OCI-LY3 (cell line): ENCODE measurements around the gene MAP2.

ENCODE experiments used
- H2AFZ ChIP-seq: fragments of 200-600, 300-600 bp; shearing (Covaris generic); 2 replicates; pipeline ENCODE4 v1.6.0; 2014; ENCODE audit warnings: antibody characterized with exemption, low read depth, low read length
- H3K27ac ChIP-seq: fragments of 200-600, 300-600 bp; sonication (generic); 2 replicates; pipeline ENCODE4 v1.5.1; 2014; ENCODE audit warnings: mild to moderate bottlenecking, low read length, moderate library complexity, mixed read lengths
- H3K27me3 ChIP-seq: fragments of 200-600, 300-600 bp; sonication (generic); 2 replicates; pipeline ENCODE4 v1.6.1; 2014; ENCODE audit warnings: low read depth, low read length, mixed read lengths
- H3K36me3 ChIP-seq: fragments of 200-600, 300-600 bp; sonication (generic); replicated peaks from 2 replicates; pipeline ENCODE3; 2014; ENCODE audit warnings: low read depth, low read length, mixed read lengths
- H3K4me1 ChIP-seq: fragments of 300-600, 200-600 bp; sonication (generic); 2 replicates; pipeline ENCODE4 v1.6.1; 2014; ENCODE audit warnings: low read length, mixed read lengths
- H3K4me2 ChIP-seq: fragments of 200-600, 300-600 bp; sonication (generic); 2 replicates; pipeline ENCODE4 v1.6.1; 2014; ENCODE audit warnings: low read length, mixed read lengths
- H3K4me3 ChIP-seq: fragments of 300-600, 200-600 bp; sonication (generic); 2 replicates; pipeline ENCODE4 v1.5.1; 2014; ENCODE audit warnings: antibody characterized with exemption, mild to moderate bottlenecking, low read length, moderate library complexity
- H3K79me2 ChIP-seq: fragments of 300-600, 200-600 bp; shearing (Covaris generic); 2 replicates; pipeline ENCODE4 v1.6.1; 2014; ENCODE audit warnings: mild to moderate bottlenecking, low read length, mixed read lengths
- H3K9ac ChIP-seq: fragments of 300-600, 200-600 bp; shearing (Covaris generic); 2 replicates; pipeline ENCODE4 v1.6.0; 2014; ENCODE audit warnings: mild to moderate bottlenecking, low read length, moderate library complexity
- H3K9me3 ChIP-seq: fragments of 200-600, 300-600 bp; shearing (Covaris generic); 2 replicates; pipeline ENCODE4 v1.6.1; 2014; ENCODE audit warnings: low read length, mixed read lengths; ENCODE audit not compliant: insufficient read depth
- H4K20me1 ChIP-seq: fragments of 200-600, 300-600 bp; sonication (generic); 2 replicates; pipeline ENCODE4 v1.6.1; 2016; ENCODE audit warnings: low read length, mixed read lengths; ENCODE audit not compliant: insufficient read depth
- CTCF ChIP-seq: fragments of 200-600, 300-600 bp; sonication (generic); IDR thresholded peaks from 2 replicates; pipeline ENCODE4 v1.5.1; 2014; ENCODE audit warnings: antibody characterized with exemption, low read length, low read depth
- EZH2phosphoT487 ChIP-seq: fragments of 200-600 bp; shearing (Covaris generic); IDR thresholded peaks from 2 replicates; pipeline ENCODE4 v1.6.1; 2018; ENCODE audit warnings: antibody characterized with exemption, mixed run types, low read depth

MAP2 gene

GRCh38 chr2:209600341-209601171 lies 176.7 kb downstream of the MAP2 start:
- Histone ChIP-seq H3K79me2 (no peaks in the 10 kb centered on the region), H3K4me2 (no peak overlapping the region), H3K27ac (no peak overlapping the region), H3K9ac (no peak overlapping the region), H3K36me3 (no peaks in the 10 kb centered on the region), H3K27me3 (no peaks in the 10 kb centered on the region), H4K20me1 (no peaks in the 10 kb centered on the region), H3K4me1 (no peaks in the 10 kb centered on the region), H2AFZ (no peak overlapping the region), H3K9me3 (no peaks in the 10 kb centered on the region), H3K4me3 (no peak overlapping the region)
- TF ChIP-seq EZH2phosphoT487 (no peak), CTCF (no peak)

GRCh38 chr2:209601497-209601896 lies 177.7 kb downstream of the MAP2 start:
- Histone ChIP-seq H2AFZ (no peak overlapping the region), H3K9ac (no peak overlapping the region), H3K4me2 (no peak overlapping the region), H3K27ac (no peak overlapping the region), H3K4me3 (no peak overlapping the region), H4K20me1 (no peaks in the 10 kb centered on the region), H3K79me2 (no peaks in the 10 kb centered on the region), H3K9me3 (no peaks in the 10 kb centered on the region), H3K36me3 (no peaks in the 10 kb centered on the region), H3K27me3 (no peaks in the 10 kb centered on the region), H3K4me1 (no peaks in the 10 kb centered on the region)
- no peak for TF ChIP-seq CTCF
- no peak for TF ChIP-seq EZH2phosphoT487

- H3K27me3 ChIP-seq = no peaks in the 10 kb centered on the region
- H3K4me2 ChIP-seq = no peak overlapping the region
- no peaks in the 10 kb centered on the region for H3K36me3 ChIP-seq
- H3K27ac ChIP-seq = no peak overlapping the region
- H3K79me2 ChIP-seq = no peaks in the 10 kb centered on the region
- no peaks in the 10 kb centered on the region for H3K9me3 ChIP-seq
- H3K4me3 ChIP-seq = no peak overlapping the region
- H3K9ac ChIP-seq = no peak overlapping the region
- H3K4me1 ChIP-seq = no peaks in the 10 kb centered on the region
- no peaks in the 10 kb centered on the region for H4K20me1 ChIP-seq
- TF ChIP-seq EZH2phosphoT487 (no peak), CTCF (no peak)
- H2AFZ ChIP-seq = no peak overlapping the region
These were observed 178.4 kb downstream of the MAP2 start for GRCh38 chr2:209602259-209602658.

GRCh38 chr2:209609531-209609930 lies 185.7 kb downstream of the MAP2 start:
- Histone ChIP-seq H4K20me1 (no peaks in the 10 kb centered on the region), H3K36me3 (no peaks in the 10 kb centered on the region), H3K9me3 (no peaks in the 10 kb centered on the region), H3K27ac (no peak overlapping the region), H3K9ac (no peak overlapping the region), H3K4me3 (no peak overlapping the region), H3K79me2 (no peaks in the 10 kb centered on the region), H3K4me1 (no peaks in the 10 kb centered on the region), H3K4me2 (no peak overlapping the region), H3K27me3 (no peaks in the 10 kb centered on the region), H2AFZ (no peak overlapping the region)
- TF ChIP-seq EZH2phosphoT487 (no peak), CTCF (no peak)
